GM19240 (cell line): ENCODE data around the gene THOC6.
A peak's percentile ranks its signal among the peaks of the same experiment; 100 is the strongest.

Source experiments
- DNase-seq: peaks from one replicate; pipeline ENCODE4 v3.0.0; 2011; ENCODE audit warnings: low spot score; ENCODE audit not compliant: insufficient read length

THOC6 gene

DNA sequence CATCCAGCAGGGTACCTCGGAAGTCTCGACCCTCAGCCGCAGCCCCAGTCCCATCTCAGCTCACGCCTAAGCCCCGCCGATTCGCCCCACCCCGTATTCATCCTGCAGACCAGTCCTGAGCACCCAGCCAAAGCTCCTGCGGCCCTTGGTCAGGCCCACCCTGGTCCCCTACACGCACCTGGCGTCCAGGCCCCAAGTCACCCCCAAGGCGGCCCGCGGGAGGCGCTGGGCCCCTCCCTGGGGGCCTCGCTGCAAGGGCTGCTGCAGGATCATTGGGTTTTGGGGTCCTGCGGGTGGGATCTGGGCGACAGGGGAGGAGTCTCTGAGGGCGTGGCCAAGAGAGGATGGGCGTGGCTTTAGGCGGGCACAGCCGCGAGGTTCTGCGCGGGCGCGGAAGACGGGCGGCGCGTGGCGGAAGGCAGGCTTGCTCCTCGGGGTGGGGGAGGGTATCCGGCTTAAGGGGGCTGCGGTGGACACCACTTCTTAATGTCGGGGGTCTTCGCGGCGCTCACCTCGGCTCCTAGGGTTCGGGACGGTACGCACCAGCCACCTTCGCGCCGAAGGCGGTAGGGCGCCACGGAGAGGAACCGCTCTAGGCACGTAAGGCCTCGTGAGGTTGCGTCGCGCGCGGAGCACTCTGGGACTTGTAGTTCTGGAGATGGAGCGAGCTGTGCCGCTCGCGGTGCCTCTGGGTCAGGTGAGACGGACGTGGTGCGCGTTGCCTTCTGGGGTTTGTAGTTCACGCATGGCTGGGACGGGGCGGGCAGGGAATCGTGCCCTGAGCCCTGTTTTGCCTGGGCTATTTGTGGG, at the start of gene THOC6, which contains the start of gene HCFC1R1:
Gene THOC6 (plus strand): TSS at position 367 of the 810 bp plus-strand sequence. CDS start 292 bp downstream, at position 659.
Gene HCFC1R1 (minus strand): TSS at position 274 of the 810 bp plus-strand sequence. CDS start 1 bp downstream, at position 273.
- DNase-seq: peak; percentile 97

DNA sequence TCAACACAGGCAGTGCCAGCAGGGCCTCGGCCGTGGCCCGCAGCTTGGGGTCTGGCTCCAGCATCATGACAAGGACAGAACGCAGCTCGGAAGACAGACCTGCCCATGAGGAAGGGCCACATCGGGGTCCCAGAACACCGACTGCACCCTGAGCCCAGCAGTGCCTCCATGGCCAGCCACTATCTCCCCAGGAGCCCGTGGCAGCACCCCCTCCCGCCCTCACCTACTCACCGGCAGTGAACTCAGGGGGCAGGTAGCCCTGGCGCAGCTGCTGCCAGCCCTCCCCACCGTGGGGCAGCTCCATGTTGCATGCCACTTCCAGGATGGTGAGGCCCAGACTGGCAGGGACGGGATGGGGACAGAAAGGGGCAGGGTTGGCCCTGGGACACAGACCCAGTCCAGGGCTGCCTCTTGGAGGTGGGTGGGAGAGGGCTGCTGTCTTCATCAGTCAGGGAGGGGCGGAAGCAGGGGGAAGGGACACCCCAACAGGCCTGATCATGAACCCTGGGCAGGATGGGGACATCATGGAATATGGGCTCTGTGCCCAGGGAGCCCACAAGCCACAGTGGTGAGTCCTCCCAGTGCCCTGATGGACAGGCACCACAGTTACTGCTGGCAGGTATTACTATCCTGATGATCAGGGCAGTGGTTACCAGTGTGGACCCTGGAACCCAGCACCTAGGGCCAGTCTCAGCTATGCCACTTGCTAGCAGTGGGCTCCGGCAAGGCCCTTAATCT, 49.3 kb upstream of the THOC6 start:
- no peak for DNase-seq

DNA sequence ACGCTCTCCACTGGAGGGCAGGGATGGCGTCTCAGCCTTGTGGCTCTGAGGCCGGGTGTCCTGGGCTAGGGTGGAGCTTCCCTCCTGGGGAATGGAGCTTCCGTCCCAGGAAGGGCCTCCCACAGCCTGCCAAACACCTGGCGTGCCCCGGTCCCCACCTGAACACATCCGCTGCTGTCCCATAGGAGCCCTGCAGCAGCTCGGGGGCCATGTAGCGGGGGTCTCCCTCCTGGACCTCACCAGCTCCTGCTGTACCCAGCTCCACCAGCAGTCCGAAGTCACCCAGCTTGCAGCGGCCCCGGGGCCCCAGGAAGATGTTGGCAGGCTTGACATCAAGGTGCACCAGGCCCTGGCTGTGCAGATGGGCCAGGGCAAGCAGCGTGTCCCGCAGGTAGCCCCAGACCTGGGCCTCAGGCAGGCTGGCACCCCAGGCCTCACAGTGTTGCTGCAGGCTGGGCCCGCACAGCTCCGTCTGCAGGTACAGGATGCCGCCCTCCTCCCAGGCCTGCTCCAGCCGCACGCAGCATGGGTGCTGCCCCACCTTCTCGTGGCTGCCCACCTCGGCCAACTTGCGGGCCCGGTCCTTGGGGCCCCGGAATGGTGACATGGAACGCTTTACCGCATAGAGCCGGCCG, 48.6 kb upstream of the THOC6 start:
- no peak for DNase-seq

DNA sequence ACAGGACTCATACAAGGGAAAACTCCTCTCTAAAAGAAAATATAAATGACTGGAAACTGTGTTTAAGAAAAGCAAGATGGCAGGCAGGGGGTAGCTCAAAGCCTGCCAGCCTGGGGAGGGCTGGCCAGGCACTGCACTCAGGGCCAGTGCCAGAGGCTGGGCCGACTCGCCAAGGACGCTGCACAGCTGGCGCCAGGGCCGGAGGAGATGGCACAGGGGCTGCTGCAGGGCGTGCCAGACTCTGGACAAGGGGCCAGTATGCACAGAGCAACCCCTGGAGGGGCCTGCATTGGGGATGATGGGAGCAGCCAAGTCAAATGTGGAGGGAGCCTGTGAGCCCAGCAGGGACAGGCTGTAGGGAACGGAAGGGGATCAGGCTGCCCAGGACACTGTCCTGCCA, 47.6 kb upstream of the THOC6 start:
- no peak for DNase-seq

DNA sequence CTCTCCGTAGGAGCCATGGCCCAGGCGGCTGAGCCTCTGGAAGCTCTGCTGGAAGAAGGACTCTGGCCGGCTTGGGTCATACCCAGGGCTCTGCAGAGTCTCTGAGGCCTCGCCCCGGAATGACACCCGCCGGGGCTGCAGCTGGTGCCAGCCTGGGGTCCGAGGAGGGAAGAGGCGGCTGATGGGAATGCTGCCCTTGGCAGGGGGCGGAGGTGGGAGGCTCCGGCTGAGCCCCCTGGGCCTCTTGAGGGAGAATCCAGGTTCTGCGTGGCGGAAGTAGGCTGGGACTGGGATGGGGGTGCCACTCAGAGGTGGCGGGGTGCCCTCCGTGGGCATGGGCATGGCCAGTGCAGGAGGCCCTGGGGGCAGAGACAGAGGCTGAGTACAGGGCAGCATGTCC, 47.2 kb upstream of the THOC6 start:
- no peak for DNase-seq

DNA sequence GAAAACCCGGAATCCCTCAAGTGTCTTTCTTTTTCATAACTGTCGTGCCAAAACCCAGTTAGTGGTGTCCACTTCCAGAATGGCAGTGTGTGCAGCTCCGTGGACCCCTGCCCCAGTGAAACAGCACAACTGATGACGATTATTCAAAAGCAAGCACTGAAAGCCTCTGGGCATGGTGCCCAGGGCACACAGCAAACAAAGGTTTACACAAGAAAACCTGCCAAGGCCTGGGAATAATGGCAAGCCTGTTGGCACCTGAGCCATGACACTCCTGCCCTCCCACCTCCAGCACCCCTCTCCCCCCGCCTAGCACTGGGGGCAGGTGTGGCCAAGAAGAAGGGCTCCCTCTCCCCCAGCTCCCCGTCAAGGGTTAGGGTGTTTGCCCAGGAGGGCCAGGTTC, 46.4 kb upstream of the THOC6 start:
- DNase-seq: no peak

DNA sequence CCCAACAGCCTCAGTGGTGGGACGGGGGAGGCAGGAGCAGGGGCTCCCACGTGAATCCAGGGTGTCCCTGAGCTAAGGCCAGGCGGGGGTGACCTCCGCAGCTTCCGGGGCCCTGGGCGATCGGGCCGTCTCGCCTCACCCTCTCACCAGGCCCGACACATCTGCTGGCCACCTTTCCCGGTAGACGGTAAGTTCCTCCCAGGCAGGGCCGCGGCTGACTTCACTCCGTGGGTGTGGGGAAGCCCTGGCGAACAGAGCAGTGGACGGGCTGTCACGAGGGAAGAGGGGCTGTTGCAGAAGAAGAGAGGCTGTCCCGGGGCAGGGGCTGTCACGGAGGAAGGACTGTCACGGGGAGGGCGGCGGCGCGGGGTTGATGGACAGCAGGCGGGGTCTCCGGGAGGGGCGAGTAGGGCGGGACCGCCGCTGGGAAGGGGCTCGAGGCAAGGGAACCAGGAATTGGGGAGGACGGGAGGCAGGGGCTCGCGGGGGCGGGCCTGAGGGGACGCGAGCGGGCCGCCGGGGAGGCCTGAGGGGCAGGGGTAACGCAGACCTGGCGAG, 44.1 kb upstream of the THOC6 start:
- no peak for DNase-seq

DNA sequence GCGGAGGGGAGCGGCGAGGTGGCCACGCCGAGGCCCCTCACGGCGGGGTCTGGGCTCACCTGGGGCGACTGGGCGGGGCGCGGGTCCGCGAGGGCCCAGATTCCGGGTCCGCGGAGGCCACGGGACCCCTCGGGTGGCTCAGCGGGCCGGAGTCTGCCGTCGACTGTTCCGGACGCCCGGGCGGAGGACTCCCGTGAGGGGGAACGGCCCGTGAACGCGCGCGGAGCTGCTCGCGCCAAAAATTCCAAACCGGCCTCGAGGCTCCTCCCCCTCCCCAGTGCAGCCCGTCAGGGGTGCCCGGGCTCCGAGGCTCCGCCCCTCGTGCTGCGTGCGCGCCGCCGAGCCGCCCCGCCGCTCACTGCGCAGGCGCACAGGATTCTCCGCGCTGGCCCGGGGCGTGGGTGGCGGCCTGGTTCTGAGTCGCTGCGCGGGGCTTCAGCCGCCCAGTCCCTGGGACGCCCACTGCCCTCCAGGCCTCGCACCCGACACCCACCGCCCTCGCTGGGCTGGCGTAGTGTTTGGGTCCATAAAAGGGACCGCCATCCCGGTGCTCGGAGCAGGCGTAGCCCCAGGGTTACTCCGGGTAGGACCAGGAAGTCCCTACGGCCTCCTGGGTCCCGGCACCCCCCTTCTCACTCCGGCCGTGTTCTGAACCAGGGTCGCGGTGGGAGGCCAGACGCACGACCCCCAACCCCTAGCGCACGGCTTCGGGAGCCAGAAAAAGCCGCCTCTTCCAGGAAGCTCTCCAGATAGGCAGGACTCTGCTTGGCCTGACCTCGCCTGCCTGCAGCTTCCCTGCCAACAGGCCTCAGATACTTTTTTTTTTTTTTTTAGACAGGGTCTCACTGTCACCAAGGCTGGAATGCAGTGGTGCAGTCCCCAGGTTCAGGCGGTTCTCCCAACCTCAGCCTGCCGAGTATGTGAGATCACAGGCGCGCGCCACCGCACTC, 43.3 kb upstream of the THOC6 start, which contains the start of gene PKMYT1:
Gene PKMYT1 (minus strand): TSS at position 220 of the 950 bp plus-strand sequence. CDS start 789 bp downstream, outside the sequence.
- DNase-seq: peak; percentile 100

DNA sequence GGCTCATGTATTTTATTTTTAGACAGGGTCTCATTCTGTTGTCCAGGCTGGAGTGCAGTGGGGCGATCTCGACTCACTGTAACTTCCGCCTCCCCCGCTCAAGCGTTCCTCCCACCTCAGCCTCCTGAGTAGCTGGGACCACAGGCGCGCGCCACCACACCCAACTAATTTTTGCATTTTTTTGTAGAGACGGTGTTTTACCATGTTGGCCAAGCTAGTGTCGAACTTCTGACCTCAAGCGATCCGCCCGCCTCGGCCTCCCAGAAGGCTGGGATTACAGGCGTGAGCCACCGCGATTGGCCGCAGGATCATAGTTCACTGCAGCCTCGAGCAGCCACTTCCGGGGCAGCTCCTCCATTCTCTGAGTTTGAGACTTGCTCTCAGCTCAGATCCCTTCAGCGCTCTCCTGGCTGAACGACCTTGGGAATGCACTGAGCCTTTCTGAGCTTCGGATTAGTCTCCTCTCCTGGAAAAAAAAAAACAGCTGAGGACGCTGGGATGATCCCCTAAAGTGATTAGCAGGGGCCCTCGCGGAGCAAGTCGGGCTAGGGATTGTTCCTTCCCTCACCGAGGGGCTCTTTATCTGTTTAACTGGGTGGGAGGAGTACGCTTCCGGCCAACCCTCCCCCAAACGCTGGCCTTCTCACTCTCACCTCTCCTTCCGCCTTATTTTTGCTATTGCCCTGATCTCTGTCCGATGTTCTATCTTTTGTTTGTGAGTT, 42.5 kb upstream of the THOC6 start:
- no peak for DNase-seq

DNA sequence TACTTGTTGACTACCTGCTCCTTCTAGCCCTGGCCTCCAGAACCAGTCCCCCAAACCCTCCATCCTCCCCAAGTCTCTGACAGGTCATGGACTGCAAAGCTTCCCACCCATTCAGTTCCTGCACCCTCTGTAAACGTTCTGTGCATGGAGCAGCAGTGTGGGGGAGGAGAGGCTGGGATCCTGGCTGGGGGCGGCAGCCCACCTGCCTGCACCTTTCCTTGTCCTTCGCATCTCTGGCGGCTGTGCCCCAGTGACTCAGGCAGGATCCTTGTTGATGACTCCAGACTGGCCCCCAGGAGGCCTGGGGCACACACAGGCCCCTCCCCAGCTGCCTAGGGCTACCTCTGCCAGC, 42.0 kb upstream of the THOC6 start:
- DNase-seq: no peak

DNA sequence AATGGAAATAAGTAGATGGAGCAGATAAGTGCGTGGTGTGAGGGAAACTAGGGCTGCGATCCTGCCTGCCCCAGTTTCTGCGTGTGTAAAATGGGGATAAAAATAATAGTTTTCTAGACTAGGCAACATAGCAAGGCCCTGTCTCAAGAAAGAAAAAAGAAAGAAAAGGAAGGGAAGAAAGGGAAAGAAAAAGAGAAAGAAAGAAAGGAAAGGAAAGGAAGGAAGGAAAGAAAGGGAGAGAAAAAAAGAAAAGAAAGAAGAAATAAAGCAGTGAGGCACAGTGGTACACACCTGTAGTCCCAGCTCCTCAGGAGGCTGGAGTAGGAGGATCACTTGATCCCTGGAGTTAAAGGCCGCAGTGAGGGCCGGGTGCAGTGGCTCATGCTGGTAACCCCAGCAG, 41.4 kb upstream of the THOC6 start:
- no peak for DNase-seq

DNA sequence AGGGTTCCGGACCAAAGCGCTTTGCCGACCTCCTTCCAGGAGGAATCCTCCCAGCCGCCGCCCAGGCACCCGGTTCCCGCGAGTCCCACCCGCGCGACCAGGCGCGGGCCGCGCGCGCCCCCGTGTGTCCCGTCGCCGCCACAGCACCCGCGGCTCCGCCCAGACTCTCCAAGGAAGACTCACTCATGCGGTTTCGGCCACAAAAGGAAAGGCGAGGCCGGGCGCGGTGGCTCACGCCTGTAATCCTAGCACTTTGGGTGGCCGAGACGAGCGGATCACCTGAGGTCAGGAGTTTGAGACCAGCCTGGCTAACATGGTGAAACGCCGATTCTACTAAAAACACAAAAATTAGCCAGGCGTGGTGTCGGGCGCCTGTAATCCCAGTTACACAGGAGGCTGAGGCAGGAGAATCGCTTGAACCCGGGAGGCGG, 40.1 kb upstream of the THOC6 start:
- peak; percentile 91 for DNase-seq

DNA sequence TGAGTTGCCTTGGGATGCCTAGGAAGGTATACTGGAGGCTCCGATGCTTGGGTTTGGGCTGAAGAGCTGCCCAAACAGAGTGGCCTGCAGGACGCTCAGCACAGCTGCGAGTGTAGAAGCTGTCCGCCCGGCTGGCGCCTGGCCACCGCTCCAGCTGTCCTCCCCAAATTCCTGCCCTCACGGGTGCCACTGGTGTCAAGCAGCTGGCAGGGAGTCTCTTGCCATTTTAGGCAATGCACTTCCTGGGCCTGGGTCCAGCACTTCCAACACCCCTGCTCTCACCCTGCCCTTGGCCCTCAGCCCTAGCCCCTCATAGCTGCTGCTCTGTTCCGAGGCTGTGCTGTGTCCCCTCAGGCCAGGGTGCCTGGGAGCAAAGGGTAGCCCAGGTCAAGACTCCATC, 38.4 kb upstream of the THOC6 start:
- no peak for DNase-seq

DNA sequence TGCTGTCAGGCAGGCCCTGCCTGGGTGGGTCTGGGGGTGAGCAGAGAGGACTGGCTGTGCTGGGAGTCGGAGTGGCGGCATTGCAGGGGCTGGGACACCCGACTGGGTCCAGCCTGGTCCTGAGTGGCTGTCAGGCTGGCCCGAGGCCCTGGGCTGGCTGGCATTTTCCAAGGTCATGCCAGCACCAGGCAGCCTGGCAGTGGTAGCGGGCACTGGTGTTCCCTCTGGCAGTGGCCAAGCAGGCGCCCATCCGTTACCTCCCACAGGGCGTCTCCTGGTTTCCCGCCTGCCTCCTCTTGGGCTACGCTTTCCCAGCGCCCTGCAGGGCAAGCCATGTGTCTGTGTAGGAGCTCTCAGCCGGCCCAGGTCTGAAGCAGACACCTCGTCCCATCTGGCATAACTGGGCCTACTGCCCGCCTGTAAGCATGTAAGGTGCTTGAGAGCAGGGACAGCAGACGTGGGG, 37.9 kb upstream of the THOC6 start:
- no peak for DNase-seq

DNA sequence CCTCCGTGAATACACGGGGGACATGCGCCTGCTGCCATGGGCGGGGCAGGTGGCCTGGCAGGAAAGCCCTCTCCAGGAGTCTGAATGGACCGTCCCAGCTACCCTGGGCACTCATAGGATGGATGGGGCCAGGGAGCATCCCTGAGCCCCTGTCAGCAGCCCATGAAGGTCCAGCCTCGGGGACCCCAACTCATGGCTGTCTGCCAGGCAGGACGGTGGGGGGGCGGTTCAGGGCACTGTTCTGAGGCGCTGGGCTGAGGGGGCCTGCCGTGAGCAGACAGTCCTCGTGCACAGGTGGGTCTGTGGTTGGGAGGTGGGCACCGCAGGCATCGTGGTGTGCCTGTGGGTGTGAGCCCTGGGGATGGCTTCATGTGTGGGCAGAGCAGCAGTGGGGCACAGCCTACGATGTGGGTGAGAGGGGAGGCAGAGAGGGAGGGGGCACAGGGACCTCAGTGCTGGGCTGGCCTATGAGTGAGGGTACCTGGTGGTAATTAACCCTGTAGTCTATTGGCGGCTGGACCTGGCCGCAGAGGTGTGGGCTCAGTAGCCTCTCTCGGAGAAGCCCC, 37.1 kb upstream of the THOC6 start:
- no peak for DNase-seq

DNA sequence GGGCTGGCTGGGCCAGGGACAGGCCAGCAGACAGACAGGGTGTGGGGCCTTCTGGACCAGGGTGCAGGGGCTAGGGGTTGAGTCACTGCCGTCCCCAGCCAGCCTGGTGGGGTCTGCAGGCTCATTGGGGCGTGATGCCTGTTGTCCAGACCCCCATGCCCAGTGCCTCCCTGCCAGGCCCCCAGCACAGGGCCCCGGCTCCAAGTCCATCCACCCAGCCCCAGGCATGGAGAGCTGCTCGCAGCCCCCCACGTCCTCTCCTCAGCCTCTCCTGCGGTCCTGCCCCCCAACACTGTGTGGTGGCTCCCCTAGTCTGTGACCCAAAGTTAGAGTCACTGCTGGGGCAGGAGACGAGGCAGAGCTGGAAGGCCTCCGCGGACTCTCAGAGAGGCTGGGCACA, 36.5 kb upstream of the THOC6 start:
- no peak for DNase-seq

DNA sequence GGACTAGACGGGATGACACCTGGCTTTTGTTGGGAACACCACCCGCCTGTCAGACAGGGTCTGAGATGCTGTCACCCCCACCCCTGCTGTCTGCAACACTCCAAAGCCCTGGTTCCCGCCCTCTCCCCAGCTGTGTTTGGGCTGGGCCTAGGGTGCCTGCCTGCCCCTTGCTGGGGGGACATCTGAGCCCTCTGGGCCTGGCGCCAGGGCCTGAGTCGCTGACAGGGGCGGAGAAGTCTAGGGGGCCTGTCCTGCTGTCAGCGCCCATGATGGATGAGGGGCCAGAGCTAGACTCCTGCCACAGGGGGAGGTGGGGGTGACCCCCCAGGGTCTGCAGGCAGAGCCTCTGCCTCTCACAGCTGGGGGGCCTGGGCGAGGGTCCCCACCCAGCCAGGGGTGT, 36.0 kb upstream of the THOC6 start:
- DNase-seq: no peak

DNA sequence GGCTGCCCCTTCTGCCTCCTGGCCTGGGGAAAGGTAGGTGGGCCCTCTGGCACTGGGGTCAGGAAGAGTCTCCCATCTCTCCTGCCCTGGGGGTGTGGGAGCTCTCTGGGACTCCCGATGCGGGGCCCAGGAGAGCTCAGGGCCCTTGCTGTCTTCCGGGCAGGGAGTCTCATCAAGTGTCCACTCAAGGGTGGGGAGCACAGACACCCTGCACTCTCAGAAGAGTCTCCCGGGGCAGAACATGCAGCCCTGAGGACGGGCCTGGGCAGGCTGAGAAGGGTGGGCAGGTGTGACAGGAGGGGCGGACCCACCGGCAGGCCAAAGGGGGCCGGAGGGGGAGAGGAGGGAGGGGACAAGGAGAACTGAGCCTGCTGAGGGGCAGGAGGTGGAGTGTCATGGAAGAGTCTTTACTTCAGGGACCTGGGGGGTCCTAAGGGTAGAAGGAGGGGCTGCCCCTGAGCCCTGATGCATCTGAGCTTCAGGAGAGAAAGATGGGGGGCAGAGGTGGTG, 35.2 kb upstream of the THOC6 start:
- no peak for DNase-seq

DNA sequence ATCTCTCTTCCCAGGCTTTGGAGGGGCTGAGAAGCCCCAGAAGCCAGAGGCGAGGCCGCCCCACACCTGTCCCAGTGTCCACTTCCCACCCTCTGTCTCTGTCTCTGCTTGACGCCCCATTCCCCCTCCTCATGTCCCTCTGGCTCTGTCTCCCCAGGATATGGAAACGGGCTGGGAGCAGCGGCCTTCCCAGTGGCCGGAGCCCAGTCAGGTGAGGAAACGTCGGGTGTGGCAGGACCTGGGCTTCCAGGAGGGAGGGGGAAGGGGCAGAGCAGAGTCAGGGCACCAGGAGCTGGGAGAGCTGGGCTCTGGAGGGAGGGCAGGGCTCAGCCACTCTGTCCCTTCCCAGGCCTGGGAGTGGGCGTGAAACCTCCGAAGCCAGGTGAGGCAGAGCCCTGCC, 32.9 kb upstream of the THOC6 start:
- no peak for DNase-seq
